ENCODE data around the gene IMPDH1. TPM values are rescaled to one million over a fixed set of nuclear protein-coding genes. Genes with fewer than 3 reads are reported as not detected.

IMPDH1 gene
- total and polyA plus RNA-seq, 9 of the 15 experiments (the other 6 are each of a cell fraction or from before 2014, with no cell fraction given): 0.80 to 118 (median 64.3) TPM

DNA sequence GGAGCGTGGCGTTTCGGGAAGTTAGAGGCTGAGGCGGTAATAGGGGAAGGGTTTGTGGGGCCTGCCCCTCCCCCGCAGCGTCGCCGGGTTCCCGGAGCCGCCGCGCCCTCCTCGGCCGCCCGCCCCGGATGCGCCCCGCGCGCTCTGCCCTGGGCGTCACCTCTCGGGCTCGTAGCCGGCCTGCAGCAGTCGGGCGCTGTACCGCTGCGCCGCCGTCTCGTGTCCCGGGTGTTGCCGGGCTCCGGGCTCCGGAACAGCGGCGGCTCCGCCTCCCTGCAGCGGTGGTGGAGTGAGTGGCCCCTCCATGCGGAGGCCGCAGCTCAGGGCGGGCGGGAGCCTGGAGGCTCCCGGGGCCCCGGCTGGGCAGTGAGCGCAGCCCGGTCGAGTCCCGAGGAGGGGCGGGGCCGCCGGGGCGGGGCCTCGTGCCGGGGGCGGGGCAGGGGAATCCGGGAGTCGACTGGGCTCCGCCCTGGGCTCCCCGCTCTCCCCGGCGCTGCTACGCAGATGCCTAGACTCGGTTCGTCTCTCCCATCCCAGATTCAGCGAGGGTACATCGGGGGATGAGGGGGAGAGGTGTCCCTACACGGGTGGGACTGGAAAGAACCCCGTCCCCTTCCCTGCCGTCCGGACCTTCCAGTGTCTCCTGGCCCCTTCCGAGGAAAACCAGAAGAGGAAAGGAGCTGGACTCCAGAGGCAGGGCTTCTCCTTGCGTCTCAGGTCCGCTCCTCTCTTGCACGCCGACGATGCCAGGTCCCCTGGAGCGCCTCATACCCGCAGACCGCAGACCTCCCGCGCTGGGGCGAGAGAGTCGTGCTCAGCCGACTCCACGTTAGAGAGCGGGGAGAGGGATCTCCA, at the start of gene IMPDH1 (continued):
- TF ChIP-seq NONO (IDR thresholded peaks at IDR 0.05; ENCODE audit: low read depth in 2 of 2, low read length in 1 of 2): peak; percentile 85 to 95
- TF ChIP-seq ATF1 (CRISPR knock-in tag; IDR thresholded peaks at IDR 0.05): no peak
- TF ChIP-seq ATF1 (tag; IDR thresholded peaks at IDR 0.05): peak; percentile 70
- TF ChIP-seq, protein P1, sequence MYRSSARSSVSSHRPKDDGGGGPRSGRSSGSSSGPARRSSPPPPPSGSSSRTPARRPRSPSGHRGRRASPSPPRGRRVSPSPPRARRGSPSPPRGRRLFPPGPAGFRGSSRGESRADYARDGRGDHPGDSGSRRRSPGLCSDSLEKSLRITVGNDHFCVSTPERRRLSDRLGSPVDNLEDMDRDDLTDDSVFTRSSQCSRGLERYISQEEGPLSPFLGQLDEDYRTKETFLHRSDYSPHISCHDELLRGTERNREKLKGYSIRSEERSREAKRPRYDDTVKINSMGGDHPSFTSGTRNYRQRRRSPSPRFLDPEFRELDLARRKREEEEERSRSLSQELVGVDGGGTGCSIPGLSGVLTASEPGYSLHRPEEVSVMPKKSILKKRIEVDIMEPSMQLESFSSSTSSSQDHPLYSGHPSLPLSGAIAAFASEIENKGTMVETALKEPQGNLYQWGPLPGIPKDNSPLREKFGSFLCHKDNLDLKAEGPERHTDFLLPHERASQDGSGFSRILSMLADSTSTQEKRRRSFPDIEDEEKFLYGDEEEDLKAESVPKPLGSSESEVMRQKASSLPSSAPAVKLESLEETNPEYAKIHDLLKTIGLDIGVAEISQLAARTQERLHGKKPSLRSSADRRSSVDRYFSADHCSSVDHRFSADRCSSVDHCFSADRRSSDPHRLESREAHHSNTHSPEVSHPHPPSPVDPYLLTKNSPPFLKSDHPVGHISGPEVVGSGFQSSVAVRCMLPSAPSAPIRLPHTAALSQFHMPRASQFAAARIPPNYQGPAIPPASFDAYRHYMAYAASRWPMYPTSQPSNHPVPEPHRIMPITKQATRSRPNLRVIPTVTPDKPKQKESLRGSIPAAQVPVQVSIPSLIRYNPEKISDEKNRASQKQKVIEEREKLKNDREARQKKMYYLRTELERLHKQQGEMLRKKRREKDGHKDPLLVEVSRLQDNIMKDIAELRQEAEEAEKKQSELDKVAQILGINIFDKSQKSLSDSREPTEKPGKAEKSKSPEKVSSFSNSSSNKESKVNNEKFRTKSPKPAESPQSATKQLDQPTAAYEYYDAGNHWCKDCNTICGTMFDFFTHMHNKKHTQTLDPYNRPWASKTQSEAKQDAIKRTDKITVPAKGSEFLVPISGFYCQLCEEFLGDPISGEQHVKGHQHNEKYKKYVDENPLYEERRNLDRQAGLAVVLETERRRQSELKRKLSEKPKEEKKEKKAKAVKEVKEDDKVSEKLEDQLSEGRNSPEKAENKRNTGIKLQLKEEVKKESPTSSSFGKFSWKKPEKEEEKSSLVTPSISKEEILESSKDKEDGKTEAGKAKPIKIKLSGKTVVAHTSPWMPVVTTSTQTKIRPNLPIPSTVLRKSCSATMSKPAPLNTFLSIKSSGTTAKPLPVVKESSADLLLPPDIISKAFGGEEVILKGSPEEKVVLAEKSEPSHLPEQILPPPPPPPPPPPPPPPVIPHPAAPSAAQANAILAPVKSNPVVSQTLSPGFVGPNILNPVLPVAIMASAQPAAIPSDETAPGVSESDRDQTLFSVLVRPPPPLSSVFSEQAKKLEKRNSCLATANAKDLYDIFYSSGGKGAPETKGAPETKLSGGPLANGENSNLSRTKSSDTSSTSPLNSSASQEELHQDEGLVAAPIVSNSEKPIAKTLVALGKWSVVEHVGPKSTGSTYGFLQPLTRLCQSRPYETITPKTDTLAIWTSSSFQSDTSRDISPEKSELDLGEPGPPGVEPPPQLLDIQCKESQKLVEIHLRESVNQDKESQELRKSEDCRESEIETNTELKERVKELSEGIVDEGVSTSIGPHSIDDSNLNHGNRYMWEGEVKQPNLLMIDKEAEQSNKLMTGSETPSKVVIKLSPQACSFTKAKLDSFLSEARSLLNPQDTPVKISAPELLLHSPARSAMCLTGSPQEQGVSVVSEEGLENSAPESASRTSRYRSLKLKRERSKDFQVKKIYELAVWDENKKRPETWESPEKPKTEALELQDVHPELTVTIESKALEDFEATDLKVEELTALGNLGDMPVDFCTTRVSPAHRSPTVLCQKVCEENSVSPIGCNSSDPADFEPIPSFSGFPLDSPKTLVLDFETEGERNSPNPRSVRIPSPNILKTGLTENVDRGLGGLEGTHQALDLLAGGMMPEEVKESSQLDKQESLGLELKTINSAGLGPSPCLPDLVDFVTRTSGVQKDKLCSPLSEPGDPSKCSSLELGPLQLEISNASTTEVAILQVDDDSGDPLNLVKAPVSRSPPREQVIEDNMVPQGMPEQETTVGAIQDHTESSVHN (IDR thresholded peaks at IDR 0.05; ENCODE audit: borderline replicate concordance in 1 of 2, low read depth in 1 of 2): no peak
- peak; percentile 82; the same call in 1 of the 2 replicates for TF ChIP-seq ZNF282 (CRISPR knock-in tag; IDR thresholded peaks at IDR 0.05)
- TF ChIP-seq SMAD4 (CRISPR knock-in tag; conservative IDR thresholded peaks at IDR 0.05): peak; percentile 90
- TF ChIP-seq MED1 (CRISPR knock-in tag; IDR thresholded peaks at IDR 0.05; ENCODE audit: borderline replicate concordance): no peak
- TF ChIP-seq ARID1B (IDR thresholded peaks at IDR 0.05): 0 out of 2 replicates have a peak, but pooled peaks have one; percentile 47
- peak; percentile 88 for TF ChIP-seq RBFOX2 (IDR thresholded peaks at IDR 0.05; ENCODE audit: low read depth, low read length)
- TF ChIP-seq ZBTB8A (IDR thresholded peaks at IDR 0.05; ENCODE audit: partially characterized antibody): no peak
- no peak for TF ChIP-seq HEY1 (CRISPR knock-in tag; IDR thresholded peaks at IDR 0.05; ENCODE audit: borderline replicate concordance)
- TF ChIP-seq TCF7 (IDR thresholded peaks at IDR 0.05; ENCODE audit: borderline replicate concordance): peak; percentile 69; the same call in 1 of the 2 replicates
- no peak for TF ChIP-seq RAD51 (IDR thresholded peaks at IDR 0.05; ENCODE audit: borderline replicate concordance, low read depth)
- peak; percentile 62; the same call in 1 of the 2 replicates for TF ChIP-seq POLR2AphosphoS5 (IDR thresholded peaks at IDR 0.05; ENCODE audit: control insufficient read depth, insufficient read depth, low read depth, low read length)
- TF ChIP-seq LCOR (CRISPR knock-in tag; IDR thresholded peaks at IDR 0.05): no peak
- TF ChIP-seq, protein P2, sequence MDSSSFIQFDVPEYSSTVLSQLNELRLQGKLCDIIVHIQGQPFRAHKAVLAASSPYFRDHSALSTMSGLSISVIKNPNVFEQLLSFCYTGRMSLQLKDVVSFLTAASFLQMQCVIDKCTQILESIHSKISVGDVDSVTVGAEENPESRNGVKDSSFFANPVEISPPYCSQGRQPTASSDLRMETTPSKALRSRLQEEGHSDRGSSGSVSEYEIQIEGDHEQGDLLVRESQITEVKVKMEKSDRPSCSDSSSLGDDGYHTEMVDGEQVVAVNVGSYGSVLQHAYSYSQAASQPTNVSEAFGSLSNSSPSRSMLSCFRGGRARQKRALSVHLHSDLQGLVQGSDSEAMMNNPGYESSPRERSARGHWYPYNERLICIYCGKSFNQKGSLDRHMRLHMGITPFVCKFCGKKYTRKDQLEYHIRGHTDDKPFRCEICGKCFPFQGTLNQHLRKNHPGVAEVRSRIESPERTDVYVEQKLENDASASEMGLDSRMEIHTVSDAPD (CRISPR knock-in tag; IDR thresholded peaks at IDR 0.05): no peak
- TF ChIP-seq XRCC4 (IDR thresholded peaks at IDR 0.05; ENCODE audit: extremely low read depth, insufficient read depth, insufficient read length): no peak
- peak; percentile 82 for TF ChIP-seq HNRNPL (IDR thresholded peaks at IDR 0.05; ENCODE audit: low read depth, low read length)
